ENCODE results near the gene PACS2.
"Not testable (repeated sequence)": the region's sequence is repeated elsewhere in the genome, so short reads cannot be mapped to it uniquely, and the experiment has no call there.

PACS2 gene

DNA sequence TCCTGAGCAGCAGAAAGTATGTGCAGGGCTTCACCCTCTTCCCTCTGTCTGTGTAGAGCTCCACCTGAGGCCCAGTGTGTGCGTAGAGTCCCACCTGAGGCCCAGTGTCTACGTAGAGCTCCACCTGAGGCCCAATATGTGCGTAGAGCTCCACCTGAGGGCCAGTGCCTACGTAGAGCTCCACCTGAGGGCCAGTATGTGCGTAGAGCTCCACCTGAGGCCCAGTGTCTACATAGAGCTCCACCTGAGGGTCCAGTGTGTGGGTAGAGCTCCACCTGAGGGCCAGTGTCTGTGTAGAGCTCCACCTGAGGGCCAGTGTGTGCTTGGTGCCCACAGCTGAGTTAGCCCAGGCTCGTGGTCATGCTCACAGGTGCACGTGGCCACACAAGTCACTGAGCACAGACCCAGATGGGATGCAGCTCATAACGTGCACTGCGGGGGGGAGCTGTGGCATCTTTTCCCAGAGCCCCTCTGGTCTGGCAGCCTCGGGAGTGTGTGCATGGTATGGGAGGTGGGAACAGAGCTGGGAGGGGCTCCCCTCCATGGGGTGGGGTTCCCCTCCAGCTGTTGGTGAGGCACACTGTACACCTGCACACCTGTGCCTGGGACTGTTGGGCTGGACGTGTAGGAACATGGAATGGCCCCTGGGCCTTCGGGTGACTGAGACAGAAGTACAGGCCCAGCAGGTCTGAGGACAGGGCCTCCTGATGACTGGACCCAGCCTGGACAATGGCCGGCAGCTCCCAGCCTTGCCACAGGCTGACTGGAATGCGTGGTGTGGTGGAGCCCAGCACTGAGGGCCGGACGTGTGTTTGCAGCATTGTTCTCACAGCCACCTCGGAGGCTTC lies 20.1 kb downstream of the PACS2 start:
- no peak for DNase-seq

DNA sequence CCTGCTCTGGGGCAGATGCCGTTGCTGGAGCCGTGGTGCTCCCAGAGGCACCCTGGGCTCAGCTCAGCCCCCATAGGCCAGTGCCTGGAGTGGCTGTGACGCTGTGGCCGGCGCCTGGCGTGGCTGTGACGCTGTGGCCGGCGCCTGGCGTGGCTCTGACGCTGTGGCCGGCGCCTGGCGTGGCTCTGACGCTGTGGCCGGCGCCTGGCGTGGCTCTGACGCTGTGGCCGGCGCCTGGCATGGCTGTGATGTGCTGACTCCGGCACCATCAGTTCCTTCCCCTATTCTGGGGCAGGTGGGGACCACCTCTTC lies 20.6 kb downstream of the PACS2 start:
- DNase-seq, result not testable (repeated sequence)

DNA sequence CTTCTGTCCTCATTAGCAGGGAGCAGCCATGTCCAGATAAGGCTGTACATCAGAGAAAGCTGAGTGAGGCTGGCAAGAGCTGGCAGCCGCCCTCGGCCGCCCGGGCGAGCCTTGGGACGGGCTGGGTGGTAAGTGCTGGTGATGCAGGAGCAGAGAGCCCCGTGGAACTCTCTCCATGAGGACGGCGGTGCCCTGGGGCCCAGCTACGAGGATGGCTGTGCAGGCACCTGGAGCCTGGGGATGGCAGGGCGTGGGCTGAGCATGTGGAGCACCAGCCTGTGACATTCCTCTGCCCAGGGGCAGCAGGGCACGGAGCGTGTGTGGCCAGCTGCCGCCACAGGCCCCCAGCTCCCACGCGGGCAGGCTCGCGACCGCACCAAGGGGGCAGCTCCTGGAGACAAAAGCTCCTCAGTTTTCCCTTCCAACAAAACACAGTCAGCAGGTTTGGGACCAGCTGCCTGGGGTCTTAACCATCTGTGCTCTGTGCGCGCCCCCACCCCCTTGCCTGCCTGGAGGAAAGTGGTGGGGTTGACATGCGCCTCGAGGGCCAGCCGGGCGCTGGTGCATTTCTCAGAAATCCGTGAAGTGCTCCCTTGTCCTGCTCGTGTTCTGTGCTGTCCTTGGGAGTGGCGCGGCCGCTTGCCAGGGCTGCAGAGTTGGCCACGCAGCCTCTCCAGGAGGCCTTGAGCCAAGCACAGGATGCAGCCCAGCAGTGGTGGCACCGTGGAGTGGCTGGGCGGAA lies 21.4 kb downstream of the PACS2 start:
- DNase-seq, result no peak

DNA sequence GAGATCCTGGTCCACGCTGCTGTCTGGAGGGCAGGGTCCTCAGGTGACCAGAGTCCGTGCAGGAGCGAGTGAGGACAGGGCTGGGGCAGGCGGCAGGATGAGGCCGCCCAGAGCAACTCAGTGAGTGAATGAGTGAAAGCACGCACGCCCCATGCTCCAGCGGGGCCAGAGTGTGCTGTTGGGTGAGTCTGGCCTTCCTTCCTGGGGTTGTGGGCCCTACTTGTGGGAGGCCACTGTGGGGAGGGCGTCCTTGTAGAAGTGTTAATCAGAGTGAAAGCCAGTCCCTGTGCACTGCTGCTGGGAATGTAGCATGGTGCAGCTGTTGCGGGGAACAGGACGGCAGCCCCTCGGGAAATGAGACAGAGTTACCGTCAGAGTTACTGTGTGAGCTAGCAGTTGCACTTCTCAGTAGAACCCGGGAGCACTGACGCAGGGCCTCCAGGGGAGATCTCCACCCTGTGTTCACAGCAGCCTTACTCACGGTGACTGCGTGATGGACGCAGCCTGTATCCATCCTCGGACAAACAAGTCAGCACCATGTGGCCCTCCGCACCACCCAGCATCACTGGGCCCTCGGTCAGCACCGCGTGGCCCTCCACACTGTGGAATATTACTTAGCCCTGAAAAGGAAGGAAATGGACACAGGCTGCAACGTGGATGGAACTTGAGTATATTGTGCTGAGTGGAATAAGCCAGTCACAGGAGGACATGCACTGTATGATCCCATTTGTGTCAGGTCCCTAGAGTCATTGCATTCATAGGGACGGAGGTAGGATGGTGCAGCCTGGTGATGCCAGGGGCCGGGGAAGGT lies 22.1 kb downstream of the PACS2 start:
- DNase-seq, result no peak

DNA sequence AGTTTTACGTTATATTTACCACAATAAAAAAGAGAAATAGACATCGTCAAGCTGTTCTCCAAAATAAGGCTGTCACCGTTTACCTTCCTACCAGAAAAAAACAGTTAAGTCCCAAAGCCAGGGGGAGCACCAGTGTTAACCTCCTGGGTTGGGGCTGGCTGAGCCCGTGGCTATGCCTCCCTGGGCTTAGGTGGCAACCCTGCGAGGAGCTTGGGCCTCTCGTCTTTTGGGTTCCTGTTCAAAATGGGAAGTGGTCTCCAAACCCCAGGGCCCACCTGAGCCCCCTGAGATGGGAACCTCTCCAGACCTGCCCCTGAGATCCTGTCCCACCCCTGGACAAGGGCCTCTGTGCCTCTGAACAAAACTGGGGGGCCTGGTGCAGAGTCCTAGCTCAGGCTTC lies 22.9 kb downstream of the PACS2 start:
- DNase-seq, result no peak

- DNase-seq, result no peak
Measured at GRCh38 chr14:105337966-105338741, 23.6 kb downstream of the PACS2 start.

DNA sequence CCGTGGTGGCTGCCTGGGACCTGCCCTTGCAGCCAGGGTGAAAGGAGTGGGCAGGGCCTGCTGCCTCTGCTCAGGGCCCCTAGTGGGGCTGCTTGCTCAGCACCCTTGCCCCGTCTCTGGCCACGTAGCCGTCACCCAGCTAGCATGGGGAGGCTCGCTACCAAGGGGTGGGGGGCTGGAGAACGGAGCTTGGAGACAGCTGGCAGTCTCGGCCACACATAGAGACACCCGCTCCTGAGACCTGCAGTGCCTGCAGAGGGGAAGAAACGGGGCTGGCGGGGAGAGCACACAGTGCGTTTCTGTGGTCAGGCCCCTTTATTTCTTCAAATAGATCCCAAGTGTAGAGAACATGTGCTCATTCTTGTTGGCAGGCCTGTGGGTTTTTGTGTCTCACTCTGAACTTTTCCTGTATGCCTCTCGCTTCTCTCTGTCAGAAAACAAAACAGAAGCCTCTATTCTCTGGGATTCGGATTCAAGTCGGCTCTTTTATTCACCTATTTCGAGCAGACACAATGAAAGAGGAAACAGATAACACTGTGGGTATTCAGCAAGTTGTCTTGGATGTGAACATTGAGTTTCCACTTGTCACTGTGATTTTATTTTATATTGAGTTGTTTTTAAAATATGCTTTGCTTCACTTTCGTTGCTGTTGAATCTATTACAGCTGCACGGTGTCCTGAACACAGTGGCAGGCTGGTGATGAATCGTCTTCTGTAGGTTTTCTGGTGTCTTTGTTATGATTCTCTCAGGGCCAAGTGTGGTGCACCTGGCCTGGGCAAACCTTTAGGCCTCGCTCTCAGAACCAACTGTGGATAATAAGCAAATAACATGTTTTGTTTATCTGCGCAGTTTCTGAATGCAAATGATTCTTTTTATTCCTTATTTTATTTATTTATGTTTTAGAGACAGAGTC lies 26.5 kb downstream of the PACS2 start:
- DNase-seq, result no peak

GRCh38 chr14:105343194-105343593 lies 28.6 kb downstream of the PACS2 start:
- no peak for DNase-seq

- DNase-seq, result no peak
Measured at GRCh38 chr14:105346200-105346533, 31.6 kb downstream of the PACS2 start.

DNA sequence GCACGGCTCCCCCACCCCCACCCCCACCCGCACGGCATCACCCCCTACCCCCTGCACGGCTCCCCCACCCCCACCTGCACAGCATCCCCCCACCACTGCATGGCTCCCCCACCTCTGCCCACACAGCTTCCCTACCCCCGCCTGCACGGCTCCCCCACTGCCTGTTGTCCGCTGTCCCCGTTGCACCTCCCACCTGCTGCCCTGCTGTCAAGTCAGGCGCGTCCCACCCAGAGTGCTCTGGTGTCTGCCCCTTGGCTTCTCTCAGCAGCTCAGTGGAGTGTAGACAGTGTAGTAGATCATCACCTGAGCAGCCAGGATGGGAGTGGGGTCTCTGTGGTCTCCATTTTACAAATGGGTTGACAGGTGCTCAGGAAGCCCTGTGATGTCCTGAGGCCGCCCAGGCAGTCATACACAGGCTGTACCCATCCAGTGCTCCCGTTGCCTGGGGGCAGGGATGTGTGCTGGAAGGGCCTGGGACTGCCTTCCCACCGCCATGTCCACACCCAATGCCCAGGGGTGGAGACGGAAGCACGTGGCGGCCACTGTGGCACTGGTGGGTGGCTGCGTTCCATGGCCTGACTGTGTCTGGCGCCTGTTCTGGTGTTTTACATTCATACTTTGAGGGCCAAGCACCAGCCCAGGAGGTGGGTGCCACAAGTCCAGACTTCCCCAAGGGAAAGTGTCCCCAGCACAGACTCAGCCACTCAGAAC lies 32.5 kb downstream of the PACS2 start:
- no peak for DNase-seq

DNA sequence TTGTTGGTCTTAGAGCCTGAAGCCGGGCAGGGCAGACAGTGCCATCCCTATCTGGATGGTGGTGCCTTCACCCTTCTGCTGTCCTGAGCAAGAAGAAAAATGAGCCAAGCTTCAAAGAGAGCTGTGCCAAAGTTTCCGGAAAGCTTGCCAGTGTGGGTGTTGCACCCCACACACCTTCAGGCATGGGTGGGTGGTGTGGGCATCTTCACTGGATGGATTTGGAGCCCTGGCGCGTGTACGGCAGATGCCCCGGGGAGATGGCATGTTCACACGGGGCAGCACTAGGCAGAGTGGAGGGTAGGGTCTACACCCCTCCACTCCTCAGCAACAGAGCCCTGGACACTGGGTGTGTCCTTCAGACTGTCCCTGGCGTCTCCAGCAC lies 33.0 kb downstream of the PACS2 start:
- DNase-seq, result no peak

GRCh38 chr14:105348169-105348944 lies 33.8 kb downstream of the PACS2 start:
- DNase-seq, result no peak

DNA sequence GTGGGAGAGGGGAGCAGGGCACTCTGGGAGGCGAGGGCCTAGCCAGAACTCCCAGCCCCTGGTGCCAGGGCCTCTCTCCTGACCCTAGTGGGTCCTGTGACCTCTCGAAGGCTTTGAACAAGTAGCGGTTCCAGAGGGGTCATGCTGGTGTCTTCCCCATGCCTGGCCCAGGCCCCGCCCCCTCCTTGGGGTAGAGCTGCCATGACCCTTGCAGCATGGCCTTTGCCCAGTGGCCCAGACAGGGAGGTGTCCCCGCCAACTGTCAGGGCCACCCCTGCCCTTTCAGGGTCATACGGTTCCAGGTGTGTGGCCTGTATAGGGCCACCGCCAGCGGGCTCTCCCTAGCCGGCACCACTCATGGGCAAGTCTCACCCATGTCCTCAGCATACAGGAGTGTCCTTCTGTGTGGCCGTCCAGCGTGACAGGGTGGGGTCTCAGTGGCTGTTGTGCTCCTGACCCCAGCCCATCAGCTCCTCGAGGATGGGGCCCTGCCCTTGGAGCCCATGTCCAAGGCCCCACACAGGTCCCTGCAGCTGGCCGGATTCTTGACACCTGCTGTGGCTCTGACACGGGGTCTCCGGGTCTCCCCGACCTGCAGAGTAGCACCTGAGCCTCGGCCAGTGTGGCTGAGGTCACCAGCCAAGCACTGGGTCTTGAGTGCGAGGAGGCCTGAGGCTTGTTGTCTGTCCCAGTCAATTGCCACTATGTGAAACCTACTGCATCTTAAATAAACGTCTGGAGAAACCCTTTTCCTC lies 34.6 kb downstream of the PACS2 start:
- DNase-seq, result no peak

GRCh38 chr14:105349992-105350391 lies 35.4 kb downstream of the PACS2 start:
- DNase-seq, result no peak

DNA sequence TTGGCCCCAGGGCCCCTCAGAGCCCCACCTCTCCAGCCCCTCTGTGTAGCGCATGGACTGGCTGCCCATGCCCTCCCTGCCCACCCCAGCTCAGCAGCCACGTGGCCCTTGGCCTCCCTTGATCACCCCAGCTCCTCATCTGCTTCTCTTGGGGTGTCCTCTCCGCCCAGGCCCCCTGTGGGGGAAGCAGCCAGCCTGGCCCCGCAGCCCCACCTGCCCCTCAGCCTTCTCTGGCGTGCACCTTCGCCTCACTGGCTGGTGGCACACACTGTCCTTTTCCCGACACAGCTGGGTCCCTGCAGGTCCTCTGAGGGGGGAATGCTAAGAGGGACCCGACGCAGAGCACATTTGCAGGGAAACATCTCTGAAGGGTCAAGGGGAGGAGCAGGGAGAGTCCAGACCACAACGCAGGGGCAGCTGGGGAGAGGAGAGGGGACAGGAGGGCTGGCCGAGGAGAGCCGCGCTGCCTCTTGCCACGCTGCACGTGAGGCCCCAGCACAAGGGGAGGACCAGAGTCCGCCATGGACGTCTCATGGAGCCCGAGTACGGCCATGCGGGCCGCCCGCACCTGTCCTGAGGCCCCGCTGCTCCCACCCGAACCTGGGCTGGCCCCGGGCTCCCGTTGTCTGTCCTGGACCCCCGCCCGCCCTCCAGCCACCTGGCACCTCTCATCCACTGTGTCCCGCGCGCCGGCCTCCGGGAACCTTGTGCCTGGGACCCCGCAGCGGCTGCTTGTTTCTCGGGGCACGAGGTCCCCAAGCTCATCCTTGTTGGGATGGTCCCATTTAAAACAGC lies 36.1 kb downstream of the PACS2 start:
- no peak for DNase-seq

GRCh38 chr14:105351410-105351809 lies 36.9 kb downstream of the PACS2 start:
- no peak for DNase-seq

DNA sequence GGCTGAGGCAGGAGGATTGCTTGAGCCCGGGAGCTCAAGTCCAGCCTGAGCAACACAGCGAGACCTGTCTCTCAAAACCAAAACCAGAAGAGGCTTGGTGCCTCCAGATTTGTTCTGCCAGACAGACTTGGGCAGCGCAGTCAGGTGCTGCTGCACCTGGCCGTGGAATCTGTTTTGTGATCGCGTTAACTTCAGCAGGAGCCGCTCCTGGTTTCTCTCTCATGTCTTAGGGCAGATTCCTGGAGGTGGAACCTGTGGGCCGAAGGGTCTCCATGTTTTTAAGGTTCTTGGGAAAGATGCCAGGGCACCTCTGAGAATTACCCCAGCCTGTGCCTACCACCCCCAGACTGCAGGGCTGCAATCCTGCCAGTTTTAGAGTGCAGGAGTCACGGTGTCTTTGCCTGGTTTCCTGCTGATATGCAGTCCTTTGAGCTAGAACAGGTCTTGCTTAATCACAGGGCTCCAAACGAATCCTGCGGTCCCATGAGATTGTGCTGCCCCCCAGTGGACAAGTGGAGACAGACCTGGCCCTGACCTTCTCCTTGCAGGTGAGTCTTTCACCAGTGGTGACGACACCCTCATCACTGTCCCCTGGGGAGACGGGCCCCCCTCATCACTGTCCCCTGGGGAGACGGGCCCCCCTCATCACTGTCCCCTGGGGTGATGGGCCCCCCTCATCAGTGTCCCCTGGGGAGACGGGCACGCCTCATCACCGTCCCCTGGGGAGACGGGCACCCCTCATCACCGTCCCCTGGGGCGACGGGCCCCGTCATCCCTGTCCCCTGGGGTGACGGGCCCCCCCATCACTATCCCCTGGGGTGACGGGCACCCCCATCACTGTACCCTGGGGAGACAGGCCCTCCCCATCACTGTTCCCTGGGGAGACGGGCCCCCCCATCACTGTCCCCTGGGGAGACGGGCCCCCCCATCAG lies 37.6 kb downstream of the PACS2 start:
- peak; percentile 95 for DNase-seq

GRCh38 chr14:105353136-105353535 lies 38.6 kb downstream of the PACS2 start:
- no peak for DNase-seq

Measured in NCI-H2107 (cell line).